Progenitor cell of endocrine pancreas (in vitro differentiated cells): Measurements from ENCODE around the gene RNH1. TPM values are rescaled to one million over a fixed set of nuclear protein-coding genes. Genes with fewer than 3 reads are reported as not detected.
"Not testable (repeated sequence)": the region's sequence is repeated elsewhere in the genome, so short reads cannot be mapped to it uniquely, and the experiment has no call there.

Source experiments
- DNase-seq: peaks from one replicate; pipeline ENCODE4 v3.0.0; 2021; ENCODE audit warnings: low spot score; ENCODE audit not compliant: unreplicated experiment
- H3K27ac Mint-ChIP-seq: 2 replicates; pipeline ENCODE4 v1.8.0; 2021; ENCODE audit warnings: mild to moderate bottlenecking, moderate library complexity, mixed read lengths
- H3K27me3 Mint-ChIP-seq: 2 replicates; pipeline ENCODE4 v1.8.0; 2021; ENCODE audit warnings: mixed read lengths
- H3K36me3 Mint-ChIP-seq: 2 replicates; pipeline ENCODE4 v1.8.0; 2022; ENCODE audit warnings: mixed read lengths; ENCODE audit not compliant: insufficient read depth
- H3K4me1 Mint-ChIP-seq: 2 replicates; pipeline ENCODE4 v1.8.0; 2021; ENCODE audit warnings: low read depth, mixed read lengths
- H3K4me3 Mint-ChIP-seq: 2 replicates; pipeline ENCODE4 v1.8.0; 2021; ENCODE audit warnings: low read depth, mild to moderate bottlenecking, moderate library complexity, mixed read lengths
- H3K9me3 Mint-ChIP-seq: 2 replicates; pipeline ENCODE4 v1.8.0; 2021; ENCODE audit warnings: low read depth, mixed read lengths
- total RNA-seq: library from RNA; stranded (reverse); gene quantifications from 2 replicates; pipeline ENCODE4 v1.2.1, GENCODE V29; 2021
- TF ChIP-seq, protein P1 (sequence below): fragments of 200-600 bp; sonication (generic); IDR thresholded peaks from one replicate; pipeline ENCODE4 v1.5.0; 2021; ENCODE audit warnings: antibody characterized with exemption, mild to moderate bottlenecking; ENCODE audit not compliant: unreplicated experiment

Gene RNH1
- total RNA-seq, 1 donor from 2014 or later: 49.4 TPM

DNA sequence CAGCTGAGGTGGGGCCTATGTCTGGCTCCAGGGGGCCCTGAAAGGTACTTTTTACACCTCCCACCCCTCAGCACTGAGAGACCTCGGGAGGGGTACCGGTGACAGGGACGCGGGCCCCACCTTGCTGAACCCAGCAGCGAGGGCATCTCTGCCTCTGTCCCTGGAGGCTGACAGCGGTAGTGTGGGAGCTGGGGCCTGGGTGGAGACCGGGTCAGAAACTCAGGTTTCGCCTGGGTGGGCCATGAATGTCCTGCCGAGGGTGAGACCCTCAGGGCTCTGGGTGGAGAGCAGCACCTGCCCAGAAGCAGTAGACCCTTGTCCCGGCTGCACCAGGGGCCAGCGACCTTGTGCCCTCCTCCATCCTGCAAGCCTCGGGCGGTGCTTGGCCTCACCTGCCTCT is 34.8 kb downstream of the RNH1 start:
- H3K4me3 Mint-ChIP-seq: no peak overlapping the region
- no peak for DNase-seq
- H3K36me3 Mint-ChIP-seq: peaks cover 2% of the 10 kb centered on the region
- no peak overlapping the region for H3K27ac Mint-ChIP-seq
- peaks cover 15% of the 10 kb centered on the region for H3K4me1 Mint-ChIP-seq
- TF ChIP-seq, protein P1, sequence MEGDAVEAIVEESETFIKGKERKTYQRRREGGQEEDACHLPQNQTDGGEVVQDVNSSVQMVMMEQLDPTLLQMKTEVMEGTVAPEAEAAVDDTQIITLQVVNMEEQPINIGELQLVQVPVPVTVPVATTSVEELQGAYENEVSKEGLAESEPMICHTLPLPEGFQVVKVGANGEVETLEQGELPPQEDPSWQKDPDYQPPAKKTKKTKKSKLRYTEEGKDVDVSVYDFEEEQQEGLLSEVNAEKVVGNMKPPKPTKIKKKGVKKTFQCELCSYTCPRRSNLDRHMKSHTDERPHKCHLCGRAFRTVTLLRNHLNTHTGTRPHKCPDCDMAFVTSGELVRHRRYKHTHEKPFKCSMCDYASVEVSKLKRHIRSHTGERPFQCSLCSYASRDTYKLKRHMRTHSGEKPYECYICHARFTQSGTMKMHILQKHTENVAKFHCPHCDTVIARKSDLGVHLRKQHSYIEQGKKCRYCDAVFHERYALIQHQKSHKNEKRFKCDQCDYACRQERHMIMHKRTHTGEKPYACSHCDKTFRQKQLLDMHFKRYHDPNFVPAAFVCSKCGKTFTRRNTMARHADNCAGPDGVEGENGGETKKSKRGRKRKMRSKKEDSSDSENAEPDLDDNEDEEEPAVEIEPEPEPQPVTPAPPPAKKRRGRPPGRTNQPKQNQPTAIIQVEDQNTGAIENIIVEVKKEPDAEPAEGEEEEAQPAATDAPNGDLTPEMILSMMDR: no peak
- no peaks in the 10 kb centered on the region for H3K9me3 Mint-ChIP-seq
- H3K27me3 Mint-ChIP-seq: no peaks in the 10 kb centered on the region

DNA sequence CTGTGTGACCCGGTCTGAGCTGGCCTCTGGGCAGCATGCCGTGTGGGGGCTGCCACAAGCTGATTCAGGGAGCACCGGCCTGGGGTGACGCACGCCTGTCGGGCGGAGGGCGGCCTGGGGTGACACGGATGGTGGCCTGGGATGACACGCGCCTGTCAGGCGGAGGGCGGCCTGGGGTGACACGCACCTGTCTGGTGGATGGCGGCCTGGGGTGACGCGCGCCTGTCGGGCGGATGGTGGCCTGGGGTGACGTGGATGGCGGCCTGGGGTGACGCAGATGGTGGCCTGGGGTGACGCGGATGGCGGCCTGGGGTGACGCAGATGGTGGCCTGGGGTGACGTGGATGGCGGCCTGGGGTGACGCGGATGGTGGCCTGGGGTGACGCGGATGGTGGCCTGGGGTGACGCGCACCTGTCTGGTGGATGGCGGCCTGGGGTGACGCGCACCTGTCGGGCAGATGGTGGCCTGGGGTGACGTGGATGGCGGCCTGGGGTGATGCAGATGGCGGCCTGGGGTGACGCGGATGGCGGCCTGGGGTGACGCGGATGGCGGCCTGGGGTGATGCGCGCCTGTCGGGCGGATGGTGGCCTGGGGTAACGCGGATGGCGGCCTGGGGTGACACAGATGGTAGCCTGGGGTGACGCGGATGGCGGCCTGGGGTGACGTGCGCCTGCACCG is 35.4 kb downstream of the RNH1 start:
- Mint-ChIP-seq H3K4me3 (no peak overlapping the region), H3K4me1 (peaks cover 15% of the 10 kb centered on the region), H3K36me3 (peaks cover 2% of the 10 kb centered on the region), H3K27ac (no peak overlapping the region), H3K9me3 (no peaks in the 10 kb centered on the region), H3K27me3 (no peaks in the 10 kb centered on the region)
- DNase-seq: no peak
- TF ChIP-seq, protein P1: no peak

DNA sequence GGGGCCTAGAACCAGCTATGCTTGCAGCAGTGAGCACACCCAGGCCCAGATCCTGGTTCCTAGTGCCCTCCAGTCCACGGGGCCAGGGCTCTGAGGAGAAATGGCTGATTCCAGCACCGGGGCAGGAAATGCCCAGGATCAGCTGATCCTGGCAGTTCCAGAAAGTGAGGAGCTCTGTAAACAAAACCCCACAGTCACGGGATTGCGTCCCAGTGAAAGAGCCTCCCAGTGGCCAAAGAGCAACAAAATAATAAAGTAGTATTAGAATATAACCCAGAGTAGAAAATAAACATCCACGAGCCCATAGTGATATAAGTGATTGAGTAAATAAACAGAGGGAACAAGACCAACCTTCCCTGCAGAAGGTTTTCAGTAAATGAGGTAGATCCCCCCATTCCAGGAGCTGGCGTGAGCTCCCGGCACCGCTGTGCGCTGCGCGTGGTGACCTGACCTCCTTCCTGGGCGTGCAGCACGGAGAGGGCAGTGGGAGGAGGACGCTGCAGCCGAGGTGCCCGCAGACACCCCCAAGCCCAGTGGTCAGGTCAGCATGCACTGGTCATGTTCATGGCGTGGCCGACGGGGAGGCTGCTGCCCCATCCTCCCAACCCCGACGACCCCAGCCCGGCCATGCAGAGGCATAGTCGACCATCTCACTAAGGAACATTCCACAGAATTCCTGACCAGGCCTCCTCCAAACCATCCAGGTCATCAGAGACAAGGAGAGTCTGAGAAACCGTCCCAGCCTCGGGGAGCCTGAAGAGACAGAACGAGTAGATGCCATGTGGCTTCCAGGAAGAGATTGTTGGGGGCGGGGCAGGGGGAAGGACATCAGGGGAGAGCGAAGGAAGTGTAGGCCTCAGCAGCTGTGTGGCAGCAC is 37.1 kb downstream of the RNH1 start:
- Mint-ChIP-seq H3K4me3 (peak overlapping the region; percentile 8), H3K27me3 (no peaks in the 10 kb centered on the region), H3K36me3 (peaks cover 4% of the 10 kb centered on the region), H3K9me3 (no peaks in the 10 kb centered on the region), H3K4me1 (peaks cover 17% of the 10 kb centered on the region), H3K27ac (peak overlapping the region; percentile 79)
- no peak for DNase-seq
- TF ChIP-seq, protein P1: no peak

DNA sequence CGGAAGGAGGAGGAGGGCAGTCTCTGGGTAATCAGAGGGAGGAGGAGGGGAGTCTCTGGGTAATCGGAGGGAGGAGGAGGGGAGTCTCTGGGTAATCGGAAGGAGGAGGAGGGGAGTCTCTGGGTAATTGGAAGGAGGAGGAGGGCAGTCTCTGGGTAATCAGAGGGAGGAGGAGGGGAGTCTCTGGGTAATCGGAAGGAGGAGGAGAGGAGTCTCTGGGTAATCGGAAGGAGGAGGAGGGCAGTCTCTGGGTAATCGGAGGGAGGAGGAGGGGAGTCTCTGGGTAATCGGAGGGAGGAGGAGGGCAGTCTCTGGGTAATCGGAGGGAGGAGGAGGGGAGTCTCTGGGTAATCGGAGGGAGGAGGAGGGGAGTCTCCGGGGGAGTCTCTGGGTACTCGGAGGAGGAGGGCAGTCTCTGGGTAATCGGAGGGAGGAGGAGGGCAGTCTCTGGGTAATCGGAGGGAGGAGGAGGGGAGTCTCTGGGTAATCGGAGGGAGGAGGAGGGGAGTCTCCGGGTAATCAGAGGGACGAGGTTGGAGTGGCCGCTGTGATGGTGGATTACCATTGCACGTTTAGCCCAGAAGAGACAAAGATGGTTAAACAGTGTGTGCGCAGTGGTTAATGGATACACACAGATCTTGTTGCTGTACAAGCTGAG is 37.9 kb downstream of the RNH1 start:
- peak overlapping the region; percentile 79 for H3K27ac Mint-ChIP-seq
- H3K4me1 Mint-ChIP-seq: peaks cover 17% of the 10 kb centered on the region
- H3K4me3 Mint-ChIP-seq: peak overlapping the region; percentile 8
- not testable (repeated sequence) for H3K27me3 Mint-ChIP-seq, H3K36me3 Mint-ChIP-seq, H3K9me3 Mint-ChIP-seq, DNase-seq

DNA sequence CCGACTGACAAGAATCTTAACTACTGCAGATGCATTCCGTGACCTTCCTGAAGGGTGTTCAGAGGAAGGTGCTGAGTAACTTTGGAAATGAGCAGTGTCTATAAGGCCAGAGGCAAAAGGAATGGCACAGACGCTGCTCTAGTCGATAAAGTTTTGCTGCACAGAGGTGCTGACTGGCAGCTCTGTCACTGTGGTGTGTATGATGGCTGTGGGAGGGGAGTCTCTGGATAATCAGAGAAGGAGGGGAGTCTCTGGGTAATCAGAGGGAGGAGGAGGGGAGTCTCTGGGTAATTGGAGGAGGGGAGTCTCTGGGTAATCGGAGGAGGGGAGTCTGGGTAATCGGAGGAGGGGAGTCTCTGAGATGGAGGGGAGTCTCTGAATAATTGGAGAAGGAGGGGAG is 38.5 kb downstream of the RNH1 start:
- no peaks in the 10 kb centered on the region for H3K27me3 Mint-ChIP-seq
- H3K9me3 Mint-ChIP-seq: no peaks in the 10 kb centered on the region
- peaks cover 4% of the 10 kb centered on the region for H3K36me3 Mint-ChIP-seq
- peaks cover 17% of the 10 kb centered on the region for H3K4me1 Mint-ChIP-seq
- DNase-seq: no peak
- peak overlapping the region; percentile 77 for H3K27ac Mint-ChIP-seq
- H3K4me3 Mint-ChIP-seq: no peak overlapping the region
- TF ChIP-seq, protein P1: no peak
